IMR-90 (cell line): ENCODE measurements around the gene CYB561D1. TPM values are rescaled to one million over a fixed set of nuclear protein-coding genes. Genes with fewer than 3 reads are reported as not detected.

ENCODE experiments used
- ATAC-seq: fragments of 200-7000 bp; cut with Tn5 transposase; 2 replicates; pipeline ENCODE4 v1.9.1; 2020; ENCODE audit warnings: low read depth, mild to moderate bottlenecking, moderate library complexity
- BruUV-seq: library from RNA; stranded (reverse); fragments of 400-500 nt; replicated peaks from 2 replicates; lab custom pipeline; 2021; lab: Mats Ljungman, UMichigan
- CTCF ChIA-PET: fragments of 300-600 bp; formaldehyde crosslinking; extraction: SDS; loops from one replicate; lab custom pipeline; 2021; ENCODE audit warnings: antibody characterized with exemption; lab: Yijun Ruan, JAX
- POLR2A ChIA-PET: fragments of 300-600 bp; sonication (Branson Sonifier 250); formaldehyde crosslinking; loops from one replicate; lab custom pipeline; 2022; ENCODE audit warnings: antibody characterized with exemption; ENCODE audit not compliant: unreplicated experiment; lab: Charles Lee
- DNase-seq: peaks from one replicate; pipeline ENCODE4 v3.0.0; 2013
- H2AFZ ChIP-seq: replicated peaks from 2 replicates; pipeline ENCODE3; 2013; ENCODE audit warnings: low read length, mild to moderate bottlenecking; ENCODE audit not compliant: poor library complexity
- H2AK5ac ChIP-seq: 2 replicates; pipeline ENCODE4 v1.6.1; 2013; ENCODE audit warnings: low read depth, low read length, inconsistent platforms
- H2AK9ac ChIP-seq: replicated peaks from 2 replicates; pipeline ENCODE3; 2013; ENCODE audit warnings: mild to moderate bottlenecking, low read depth, low read length, moderate library complexity; ENCODE audit not compliant: poor library complexity
- H2BK120ac ChIP-seq: 2 replicates; pipeline ENCODE4 v1.6.1; 2013; ENCODE audit warnings: low read depth, low read length, inconsistent platforms
- H2BK15ac ChIP-seq: 3 replicates; pipeline ENCODE4 v1.6.1; 2013; ENCODE audit warnings: low read depth, low read length, inconsistent platforms
- H2BK20ac ChIP-seq: 2 replicates; pipeline ENCODE4 v1.6.1; 2013; ENCODE audit warnings: low read depth, mild to moderate bottlenecking, inconsistent platforms, low read length, moderate library complexity
- H2BK5ac ChIP-seq: 2 replicates; pipeline ENCODE4 v1.6.1; 2013; ENCODE audit warnings: mild to moderate bottlenecking, low read depth, low read length, inconsistent platforms; ENCODE audit not compliant: poor library complexity, severe bottlenecking
- H3K14ac ChIP-seq: replicated peaks from 2 replicates; pipeline ENCODE4 v1.6.1; 2013; ENCODE audit warnings: low read depth, low read length, inconsistent platforms
- H3K18ac ChIP-seq: 2 replicates; pipeline ENCODE4 v1.6.1; 2013; ENCODE audit warnings: low read depth, low read length, control low read depth
- H3K23ac ChIP-seq: 2 replicates; pipeline ENCODE4 v1.6.1; 2013; ENCODE audit warnings: low read depth, low read length, inconsistent platforms
- H3K27ac ChIP-seq: 2 replicates; pipeline ENCODE4 v1.5.1; 2013; ENCODE audit warnings: mild to moderate bottlenecking, control low read depth, low read length; ENCODE audit not compliant: insufficient read depth
- H3K27me3 ChIP-seq: 2 replicates; pipeline ENCODE4 v1.6.1; 2013; ENCODE audit warnings: low read length; ENCODE audit not compliant: control insufficient read depth, insufficient read depth
- H3K36me3 ChIP-seq: 2 replicates; pipeline ENCODE4 v1.6.1; 2013; ENCODE audit warnings: low read length, mixed read lengths; ENCODE audit not compliant: control insufficient read depth, insufficient read depth
- H3K4ac ChIP-seq: 2 replicates; pipeline ENCODE4 v1.6.1; 2013; ENCODE audit warnings: low read depth, low read length, inconsistent platforms
- H3K4me1 ChIP-seq: 2 replicates; pipeline ENCODE4 v1.6.1; 2013; ENCODE audit warnings: low read length, mixed read lengths; ENCODE audit not compliant: control insufficient read depth, insufficient read depth
- H3K4me2 ChIP-seq: 2 replicates; pipeline ENCODE4 v1.6.1; 2013; ENCODE audit warnings: low read depth, mild to moderate bottlenecking, control low read depth, low read length, moderate library complexity
- H3K4me3 ChIP-seq: 2 replicates; pipeline ENCODE4 v1.5.1; 2013; ENCODE audit warnings: low read depth, mild to moderate bottlenecking, control low read depth, low read length, moderate library complexity; ENCODE audit not compliant: insufficient read depth
- H3K56ac ChIP-seq: 2 replicates; pipeline ENCODE4 v1.6.1; 2013; ENCODE audit warnings: low read length, inconsistent platforms; ENCODE audit not compliant: insufficient read depth; ENCODE audit errors: extremely low read depth
- H3K79me1 ChIP-seq, 2 experiments: 2 replicates each; pipeline ENCODE4 v1.6.1; 2013; ENCODE audit warnings: low read length in 2 of 2, inconsistent platforms in 1 of 2, low read depth in 1 of 2
- H3K9ac ChIP-seq: 2 replicates; pipeline ENCODE4 v1.6.1; 2013; ENCODE audit warnings: low read depth, low read length, control low read depth
- H3K9me1 ChIP-seq: 2 replicates; pipeline ENCODE4 v1.6.1; 2013; ENCODE audit warnings: low read length, inconsistent platforms; ENCODE audit not compliant: insufficient read depth
- H3K9me3 ChIP-seq: 2 replicates; pipeline ENCODE4 v1.6.1; 2013; ENCODE audit warnings: low read length; ENCODE audit not compliant: control insufficient read depth, insufficient read depth
- H4K20me1 ChIP-seq: 2 replicates; pipeline ENCODE4 v1.6.1; 2013; ENCODE audit warnings: low read length, inconsistent platforms; ENCODE audit not compliant: insufficient read depth
- H4K5ac ChIP-seq: 2 replicates; pipeline ENCODE4 v1.6.1; 2013; ENCODE audit warnings: mild to moderate bottlenecking, low read depth, low read length, control low read depth
- H4K8ac ChIP-seq, 2 experiments: 2 replicates each; pipeline ENCODE4 v1.6.1; 2013; ENCODE audit warnings: low read depth in 2 of 2, low read length in 2 of 2, control low read depth in 1 of 2, inconsistent platforms in 1 of 2
- H4K91ac ChIP-seq: 2 replicates; pipeline ENCODE4 v1.6.1; 2013; ENCODE audit warnings: low read depth, low read length, inconsistent platforms; ENCODE audit not compliant: insufficient read depth
- BHLHE40 ChIP-seq: fragments of 150-350 bp; IDR thresholded peaks from 2 replicates; pipeline ENCODE4 v1.6.1; 2016; ENCODE audit warnings: mild to moderate bottlenecking, low read depth, low read length
- FOS ChIP-seq: fragments of 150-350 bp; IDR thresholded peaks from 2 replicates; pipeline ENCODE4 v1.6.1; 2016; ENCODE audit warnings: low read depth, low read length
- MAFK ChIP-seq: IDR thresholded peaks from 2 replicates; pipeline ENCODE4 v1.6.1; 2012; ENCODE audit warnings: low read depth, low read length, improper control_type of control experiment
- NFE2L2 ChIP-seq: fragments of 150-350 bp; IDR thresholded peaks from 2 replicates; pipeline ENCODE4 v1.6.1; 2016; ENCODE audit warnings: low read depth, mild to moderate bottlenecking, low read length
- POLR2A ChIP-seq: IDR thresholded peaks from 2 replicates; pipeline ENCODE4 v1.6.1; 2012; ENCODE audit warnings: mild to moderate bottlenecking, low read depth, low read length
- RAD21 ChIP-seq: IDR thresholded peaks from 2 replicates; pipeline ENCODE4 v1.6.1; 2012; ENCODE audit warnings: low read length, improper control_type of control experiment
- RCOR1 ChIP-seq: IDR thresholded peaks from 2 replicates; pipeline ENCODE4 v1.6.1; 2012; ENCODE audit warnings: mild to moderate bottlenecking, low read length, improper control_type of control experiment; ENCODE audit not compliant: insufficient replicate concordance
- RFX5 ChIP-seq: IDR thresholded peaks from 2 replicates; pipeline ENCODE4 v1.8.0; 2012; ENCODE audit warnings: low read depth, mild to moderate bottlenecking, low read length, moderate library complexity
- SMC3 ChIP-seq: fragments of 150-350 bp; IDR thresholded peaks from 2 replicates; pipeline ENCODE4 v1.6.1; 2016; ENCODE audit warnings: low read depth, mild to moderate bottlenecking, antibody characterized with exemption, low read length, moderate library complexity
- USF2 ChIP-seq: fragments of 150-350 bp; IDR thresholded peaks from 2 replicates; pipeline ENCODE4 v1.6.1; 2017; ENCODE audit warnings: mild to moderate bottlenecking, antibody characterized with exemption, low read length, low read depth
- WGBS, 2 experiments: methylation state at CpG; one replicate each; pipeline versions ENCODE4 v1.1.5 to v1.1.7; 2013; ENCODE audit warnings: missing lambda C conversion rate in 2 of 2; ENCODE audit not compliant: insufficient read length in 1 of 2; ENCODE audit errors: extremely low coverage in 2 of 2; 5-methylcytosine and 5-hydroxymethylcytosine counted together
- dilution Hi-C: fragments of 300-500 bp; cut with HindIII; formaldehyde crosslinking; loops from one replicate; pipeline ENCODE4 v1.14.3; 2018; ENCODE audit warnings: low sequenced_read_pairs; ENCODE audit not compliant: unreplicated experiment
- in situ Hi-C: fragments of 300-500 bp; cut with MboI; formaldehyde crosslinking; loops from 3 replicates; pipeline ENCODE4 v1.14.3; 2019; ENCODE audit warnings: low sequenced_read_pairs, inconsistent platforms, mixed read lengths
- intact Hi-C: fragments of 100-400 bp; cut with micrococcal nuclease; formaldehyde crosslinking; loops from 2 replicates; pipeline ENCODE4 v1.10.0; 2022
- polyA plus RNA-seq, 3 experiments: library from polyadenylated mRNA; depleted of rRNA; stranded (reverse); fragments of >200 nt; gene quantifications; 2 replicates each; pipeline ENCODE4 v1.2.3, GENCODE V29; 2012; ENCODE audit warnings: low replicate concordance in 1 of 3
- total RNA-seq: library from RNA; depleted of rRNA; stranded (reverse); fragments of >200 nt; gene quantifications from 2 replicates; pipeline ENCODE4 v1.2.3, GENCODE V29; 2012

CYB561D1 gene
- total and polyA plus RNA-seq, 2 of the 4 experiments (the other 2 are of a cell fraction): 5.7 to 8.1 TPM

DNA sequence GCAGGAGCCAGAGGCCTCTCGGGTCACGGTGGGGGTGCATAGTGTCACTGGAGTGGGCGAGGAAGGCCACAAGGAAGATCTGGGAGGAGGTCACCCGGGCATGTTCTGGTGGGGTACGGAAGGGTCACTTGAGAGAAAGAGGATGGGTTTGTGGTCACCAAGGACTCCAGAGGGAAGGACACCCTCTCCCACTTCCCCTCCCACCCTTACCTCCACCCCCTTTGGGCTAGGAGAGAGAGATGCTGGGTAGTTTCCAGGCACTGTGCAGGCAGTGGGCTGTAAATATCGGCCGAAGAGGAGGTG is 14.9 kb downstream of the CYB561D1 start:
- Histone ChIP-seq H3K27me3 (peaks cover 9% of the 10 kb centered on the region), H3K79me1 (no peaks in the 10 kb centered on the region), H2AK5ac (no peak overlapping the region), H4K91ac (no peak overlapping the region), H3K9me1 (peaks cover 5% of the 10 kb centered on the region; the same call in 1 of the 2 replicates), H3K18ac (no peak overlapping the region), H2BK15ac (no peak overlapping the region), H2BK20ac (no peak overlapping the region), H4K5ac (no peak overlapping the region), H3K4me1 (peaks cover 5% of the 10 kb centered on the region), H3K27ac (no peak overlapping the region), H3K4me2 (peak overlapping the region; percentile 80), H4K8ac (no peak overlapping the region), H3K9ac (no peak overlapping the region), H3K56ac (no peak overlapping the region), H2BK5ac (no peak overlapping the region), H3K36me3 (peaks cover 2% of the 10 kb centered on the region; the same call in 1 of the 2 replicates), H3K23ac (no peak overlapping the region), H3K9me3 (no peaks in the 10 kb centered on the region), H2AFZ (peak overlapping the region; percentile 59), H3K4me3 (peak overlapping the region; percentile 81; the same call in 1 of the 2 replicates), H3K4ac (no peak overlapping the region), H3K14ac (no peak overlapping the region), H4K20me1 (no peaks in the 10 kb centered on the region; the same call in 1 of the 2 replicates), H2AK9ac (peak overlapping the region; percentile 84), H2BK120ac (no peak overlapping the region)
- BruUV-seq: no TSS peak
- intact Hi-C loops (no loop called here), dilution Hi-C loops (no loop called here), in situ Hi-C loops (no loop called here)
- POLR2A ChIA-PET: no interaction called here
- ATAC-seq: no peak
- 100% methylated on average over 2 of the region's 7 CpGs; no CpG with 5 or more reads in 1 of the 2 experiments for WGBS, 2 experiments
- TF ChIP-seq FOS: no peak
- TF ChIP-seq USF2: no peak
- TF ChIP-seq MAFK: no peak
- no peak for TF ChIP-seq RAD21
- TF ChIP-seq RCOR1: no peak
- TF ChIP-seq BHLHE40: no peak
- no peak for TF ChIP-seq POLR2A
- TF ChIP-seq SMC3: no peak
- no peak for TF ChIP-seq NFE2L2
- TF ChIP-seq RFX5: no peak
- CTCF ChIA-PET: interaction anchor here (4.0 kb wide), 1 partner anchor 23 kb away, joined by 13 read pairs; no protein-coding TSS in a partner anchor
- DNase-seq: no peak
